Measurements from ENCODE around the gene GFRA1. TPM values are rescaled to one million over a fixed set of nuclear protein-coding genes. Genes with fewer than 3 reads are reported as not detected.
"Not testable (repeated sequence)": the region's sequence is repeated elsewhere in the genome, so short reads cannot be mapped to it uniquely, and the experiment has no call there.

The GFRA1 gene
- total RNA-seq, 2 donors from 2014 or later = not detected

GRCh38 chr10:116038259-116038658 is 234.7 kb downstream of the GFRA1 start:
- Mint-ChIP-seq H3K27me3 (ENCODE audit: low read depth) (no peaks in the 10 kb centered on the region), H3K4me1 (ENCODE audit: low read depth) (no peaks in the 10 kb centered on the region), H3K4me3 (no peak overlapping the region), H3K9me3 (peaks cover 2 to 14% of the 10 kb centered on the region in 2 donors), H3K27ac (no peak overlapping the region), H3K36me3 (ENCODE audit: insufficient read depth in 2 of 2) (no peaks in the 10 kb centered on the region)
- DNase-seq = no peak
- ATAC-seq (replicated peaks in 1 of 2) = no peak

GRCh38 chr10:116035406-116035805 is 237.6 kb downstream of the GFRA1 start:
- ATAC-seq (replicated peaks in 1 of 2); H3K36me3 Mint-ChIP-seq (ENCODE audit: insufficient read depth in 2 of 2); H3K4me3 Mint-ChIP-seq; H3K27me3 Mint-ChIP-seq (ENCODE audit: low read depth); DNase-seq; H3K4me1 Mint-ChIP-seq (ENCODE audit: low read depth); H3K27ac Mint-ChIP-seq: not testable (repeated sequence)
- peaks cover 4 to 16% of the 10 kb centered on the region in 2 donors for H3K9me3 Mint-ChIP-seq

GRCh38 chr10:116030576-116030975 is 242.4 kb downstream of the GFRA1 start:
- peaks cover 4 to 13% of the 10 kb centered on the region in 2 donors for H3K9me3 Mint-ChIP-seq

GRCh38 chr10:116029826-116030225 is 243.2 kb downstream of the GFRA1 start:
- H3K27me3 Mint-ChIP-seq (ENCODE audit: low read depth) = no peaks in the 10 kb centered on the region
- no peak overlapping the region for H3K4me3 Mint-ChIP-seq
- no peak for DNase-seq

More at GRCh38 chr10:116030576-116030975, 242.4 kb downstream of the GFRA1 start:
- peaks cover 2 to 3% of the 10 kb centered on the region in 2 donors for H3K36me3 Mint-ChIP-seq (ENCODE audit: insufficient read depth in 2 of 2)
- H3K27me3 Mint-ChIP-seq (ENCODE audit: low read depth) = no peaks in the 10 kb centered on the region
- no peak for ATAC-seq (replicated peaks in 1 of 2)
- no peak overlapping the region for H3K27ac Mint-ChIP-seq
- DNase-seq = no peak
- no peaks in the 10 kb centered on the region for H3K4me1 Mint-ChIP-seq (ENCODE audit: low read depth)
- no peak overlapping the region for H3K4me3 Mint-ChIP-seq

GRCh38 chr10:116027355-116027754 is 245.7 kb downstream of the GFRA1 start:
- H3K4me3 Mint-ChIP-seq = no peak overlapping the region
- H3K9me3 Mint-ChIP-seq = peaks cover 0 to 9% of the 10 kb centered on the region in 2 donors
- no peaks in the 10 kb centered on the region for H3K4me1 Mint-ChIP-seq (ENCODE audit: low read depth)
- peaks cover 0 to 1% of the 10 kb centered on the region in 2 donors for H3K36me3 Mint-ChIP-seq (ENCODE audit: insufficient read depth in 2 of 2)
- DNase-seq (no peak), ATAC-seq (replicated peaks in 1 of 2) (no peak)
- H3K27ac Mint-ChIP-seq = no peak overlapping the region
- H3K27me3 Mint-ChIP-seq (ENCODE audit: low read depth) = no peaks in the 10 kb centered on the region

More at GRCh38 chr10:116029826-116030225, 243.2 kb downstream of the GFRA1 start:
- Mint-ChIP-seq H3K4me1 (ENCODE audit: low read depth) (no peaks in the 10 kb centered on the region), H3K9me3 (peaks cover 4 to 13% of the 10 kb centered on the region in 2 donors), H3K36me3 (ENCODE audit: insufficient read depth in 2 of 2) (peaks cover 2 to 3% of the 10 kb centered on the region in 2 donors), H3K27ac (no peak overlapping the region)
- no peak for ATAC-seq (replicated peaks in 1 of 2)

GRCh38 chr10:116026725-116027124 is 246.3 kb downstream of the GFRA1 start:
- H3K36me3 Mint-ChIP-seq (ENCODE audit: insufficient read depth in 2 of 2) = no peaks in the 10 kb centered on the region
- H3K27me3 Mint-ChIP-seq (ENCODE audit: low read depth) = no peaks in the 10 kb centered on the region
- H3K9me3 Mint-ChIP-seq = peaks cover 0 to 6% of the 10 kb centered on the region in 2 donors
- DNase-seq (no peak), ATAC-seq (replicated peaks in 1 of 2) (no peak)
- no peak overlapping the region for H3K27ac Mint-ChIP-seq
- no peak overlapping the region for H3K4me3 Mint-ChIP-seq
- no peaks in the 10 kb centered on the region for H3K4me1 Mint-ChIP-seq (ENCODE audit: low read depth)

GRCh38 chr10:116026315-116026714 is 246.7 kb downstream of the GFRA1 start:
- H3K9me3 Mint-ChIP-seq = peaks cover 0 to 4% of the 10 kb centered on the region in 2 donors
- ATAC-seq (replicated peaks in 1 of 2) = no peak
- H3K4me1 Mint-ChIP-seq (ENCODE audit: low read depth) = no peaks in the 10 kb centered on the region
- H3K27me3 Mint-ChIP-seq (ENCODE audit: low read depth) = no peaks in the 10 kb centered on the region
- H3K27ac Mint-ChIP-seq = no peak overlapping the region
- no peak for DNase-seq
- no peaks in the 10 kb centered on the region for H3K36me3 Mint-ChIP-seq (ENCODE audit: insufficient read depth in 2 of 2)
- H3K4me3 Mint-ChIP-seq = no peak overlapping the region

- no peak overlapping the region for H3K4me3 Mint-ChIP-seq
- peaks cover 0 to under 1% of the 10 kb centered on the region in 2 donors for H3K36me3 Mint-ChIP-seq (ENCODE audit: insufficient read depth in 2 of 2)
- H3K27ac Mint-ChIP-seq = no peak overlapping the region
- H3K4me1 Mint-ChIP-seq (ENCODE audit: low read depth) = no peaks in the 10 kb centered on the region
- peaks cover 1 to 3% of the 10 kb centered on the region in 2 donors for H3K9me3 Mint-ChIP-seq
- no peak for DNase-seq
- no peak for ATAC-seq (replicated peaks in 1 of 2)
- H3K27me3 Mint-ChIP-seq (ENCODE audit: low read depth) = no peaks in the 10 kb centered on the region
Measured at GRCh38 chr10:116024271-116024878, 248.6 kb downstream of the GFRA1 start.

GRCh38 chr10:116017405-116017804 is 255.6 kb downstream of the GFRA1 start:
- H3K27me3 Mint-ChIP-seq (ENCODE audit: low read depth) = no peaks in the 10 kb centered on the region
- ATAC-seq (replicated peaks in 1 of 2) (no peak), DNase-seq (no peak)
- peaks cover 6 to 7% of the 10 kb centered on the region in 2 donors for H3K9me3 Mint-ChIP-seq
- no peaks in the 10 kb centered on the region for H3K4me1 Mint-ChIP-seq (ENCODE audit: low read depth)
- no peak overlapping the region for H3K27ac Mint-ChIP-seq
- peaks cover 1 to 4% of the 10 kb centered on the region in 2 donors for H3K36me3 Mint-ChIP-seq (ENCODE audit: insufficient read depth in 2 of 2)
- no peak overlapping the region for H3K4me3 Mint-ChIP-seq

- H3K4me1 Mint-ChIP-seq (ENCODE audit: low read depth) = no peaks in the 10 kb centered on the region
- no peak for ATAC-seq (replicated peaks in 1 of 2)
Measured at GRCh38 chr10:116015583-116016333, 257.2 kb downstream of the GFRA1 start.

GRCh38 chr10:116014871-116015582 is 258.0 kb downstream of the GFRA1 start:
- Mint-ChIP-seq H3K4me1 (ENCODE audit: low read depth) (no peaks in the 10 kb centered on the region), H3K27me3 (ENCODE audit: low read depth) (no peaks in the 10 kb centered on the region), H3K4me3 (no peak overlapping the region), H3K36me3 (ENCODE audit: insufficient read depth in 2 of 2) (peaks cover 1 to 4% of the 10 kb centered on the region in 2 donors), H3K27ac (no peak overlapping the region), H3K9me3 (peaks cover 6 to 7% of the 10 kb centered on the region in 2 donors)
- DNase-seq (no peak), ATAC-seq (replicated peaks in 1 of 2) (no peak)

More at GRCh38 chr10:116015583-116016333, 257.2 kb downstream of the GFRA1 start:
- H3K36me3 Mint-ChIP-seq (ENCODE audit: insufficient read depth in 2 of 2) = peaks cover 1 to 4% of the 10 kb centered on the region in 2 donors
- DNase-seq = no peak
- H3K27me3 Mint-ChIP-seq (ENCODE audit: low read depth) = no peaks in the 10 kb centered on the region
- H3K9me3 Mint-ChIP-seq = peaks cover 6 to 7% of the 10 kb centered on the region in 2 donors
- H3K27ac Mint-ChIP-seq = no peak overlapping the region
- H3K4me3 Mint-ChIP-seq = no peak overlapping the region

GRCh38 chr10:116014326-116014725 is 258.7 kb downstream of the GFRA1 start:
- H3K9me3 Mint-ChIP-seq = peaks cover 4 to 5% of the 10 kb centered on the region in 2 donors
- no peak overlapping the region for H3K27ac Mint-ChIP-seq
- ATAC-seq (replicated peaks in 1 of 2) = no peak
- H3K27me3 Mint-ChIP-seq (ENCODE audit: low read depth) = no peaks in the 10 kb centered on the region
- no peaks in the 10 kb centered on the region for H3K4me1 Mint-ChIP-seq (ENCODE audit: low read depth)
- H3K4me3 Mint-ChIP-seq = no peak overlapping the region
- H3K36me3 Mint-ChIP-seq (ENCODE audit: insufficient read depth in 2 of 2) = peaks cover 1 to 3% of the 10 kb centered on the region in 2 donors
- DNase-seq = no peak

GRCh38 chr10:116011929-116012328 is 261.1 kb downstream of the GFRA1 start:
- DNase-seq = no peak
- no peak for ATAC-seq (replicated peaks in 1 of 2)
- Mint-ChIP-seq H3K9me3 (peaks cover 0 to 1% of the 10 kb centered on the region in 2 donors), H3K27me3 (ENCODE audit: low read depth) (no peaks in the 10 kb centered on the region), H3K27ac (no peak overlapping the region), H3K36me3 (ENCODE audit: insufficient read depth in 2 of 2) (peaks cover 1 to 2% of the 10 kb centered on the region in 2 donors), H3K4me1 (ENCODE audit: low read depth) (no peaks in the 10 kb centered on the region), H3K4me3 (no peak overlapping the region)
